MCF 10A (cell line): ENCODE results near the gene MLX. TPM values are rescaled to one million over a fixed set of nuclear protein-coding genes. Genes with fewer than 3 reads are reported as not detected.
A peak's percentile ranks its signal among the peaks of the same experiment; 100 is the strongest.
"Not testable (repeated sequence)": the region's sequence is repeated elsewhere in the genome, so short reads cannot be mapped to it uniquely, and the experiment has no call there.

Source experiments
- BruUV-seq: library from RNA; stranded (reverse); fragments of 400-500 nt; replicated peaks from 2 replicates; lab custom pipeline; 2021; lab: Mats Ljungman, UMichigan
- CTCF ChIA-PET: fragments of 300-600 bp; sonication (Branson Sonifier 250); formaldehyde crosslinking; extraction: SDS; loops from one replicate; lab custom pipeline; 2021; ENCODE audit warnings: antibody characterized with exemption, inconsistent platforms; lab: Yijun Ruan, JAX
- POLR2A ChIA-PET: fragments of 300-600, 350-650 bp; sonication (Branson Sonifier 250); formaldehyde crosslinking; extraction: SDS; loops from one replicate; lab custom pipeline; 2020; ENCODE audit warnings: antibody characterized with exemption, inconsistent platforms; lab: Yijun Ruan, JAX
- DNase-seq: peaks from one replicate; pipeline ENCODE4 v3.0.0-alpha.2; 2018; ENCODE audit not compliant: unreplicated experiment
- H3K27ac Mint-ChIP-seq: one replicate; pipeline ENCODE4 v1.8.0; 2022; ENCODE audit warnings: mild to moderate bottlenecking, low read depth, mixed read lengths; ENCODE audit not compliant: unreplicated experiment
- H3K27me3 Mint-ChIP-seq: one replicate; pipeline ENCODE4 v1.8.0; 2022; ENCODE audit warnings: mixed read lengths; ENCODE audit not compliant: insufficient read depth, unreplicated experiment
- H3K36me3 Mint-ChIP-seq: one replicate; pipeline ENCODE4 v1.8.0; 2022; ENCODE audit warnings: mild to moderate bottlenecking, moderate library complexity, mixed read lengths; ENCODE audit not compliant: insufficient read depth, unreplicated experiment
- H3K4me1 Mint-ChIP-seq: one replicate; pipeline ENCODE4 v1.8.0; 2022; ENCODE audit warnings: mixed read lengths; ENCODE audit not compliant: insufficient read depth, unreplicated experiment
- H3K4me3 Mint-ChIP-seq: one replicate; pipeline ENCODE4 v1.8.0; 2022; ENCODE audit warnings: mild to moderate bottlenecking, moderate library complexity, mixed read lengths; ENCODE audit not compliant: unreplicated experiment
- H3K9me3 Mint-ChIP-seq: one replicate; pipeline ENCODE4 v1.8.0; 2022; ENCODE audit warnings: mixed read lengths; ENCODE audit not compliant: unreplicated experiment
- CTCF ChIP-seq: fragments of 200-600 bp; IDR thresholded peaks from one replicate; pipeline ENCODE4 v1.8.0; 2022; ENCODE audit warnings: antibody characterized with exemption, mild to moderate bottlenecking; ENCODE audit not compliant: unreplicated experiment
- intact Hi-C: fragments of 100-400 bp; cut with micrococcal nuclease; formaldehyde crosslinking; loops from 2 replicates; pipeline ENCODE4 v1.14.1; 2022
- total RNA-seq: library from RNA; stranded (reverse); gene quantifications from 2 replicates; pipeline ENCODE4 v1.2.3, GENCODE V29; 2022

Gene MLX
- total RNA-seq, 1 experiment from 2014 or later = 39.6 TPM

- intact Hi-C loops = loop anchor here (5.0 kb wide), 1 partner anchor 68 kb away; the partner anchor contains the start of gene PLEKHH3
- POLR2A ChIA-PET = interaction anchor here (0.6 to 6.9 kb wide), 38 partner anchors 10 to 1716 kb away, joined by 3 to 158 read pairs (median 6); partner anchors contain the start of genes BECN1, CAVIN1, CCR10 and CNTNAP1
- peak; percentile 34 for TF ChIP-seq CTCF
- H3K4me1 Mint-ChIP-seq = peaks cover 13% of the 10 kb centered on the region
- H3K4me3 Mint-ChIP-seq = peak within 1 kb of the TSS; percentile 99
- no peaks in the 10 kb centered on the region for H3K9me3 Mint-ChIP-seq
- no peaks in the 10 kb centered on the region for H3K27me3 Mint-ChIP-seq
- BruUV-seq = no TSS peak
- CTCF ChIA-PET = interaction anchor here (0.5 to 2.6 kb wide), 11 partner anchors 9 to 724 kb away, joined by 3 to 18 read pairs (median 4); partner anchors contain the start of gene PSMC3IP
- peaks cover 34% of the 10 kb centered on the region for H3K36me3 Mint-ChIP-seq
- H3K27ac Mint-ChIP-seq = peak within 1 kb of the TSS; percentile 91
- DNase-seq = peak; percentile 99
Measured at GRCh38 chr17:42609182-42609813, 42.4 kb downstream of the MLX start, which contains the start of the genes RETREG3 and TUBG1. Gene RETREG3 (minus strand): TSS chr17:42609374. CDS start chr17:42609324, 50 bp downstream. Gene TUBG1 (plus strand): TSS chr17:42609683. CDS start chr17:42609738, 55 bp downstream.

GRCh38 chr17:42609814-42610801 lies 43.2 kb downstream of the MLX start:
- not testable (repeated sequence) for DNase-seq, H3K9me3 Mint-ChIP-seq, H3K4me1 Mint-ChIP-seq, H3K27me3 Mint-ChIP-seq
- intact Hi-C loops = loop anchor here (5.0 kb wide), 1 partner anchor 67 kb away; the partner anchor contains the start of gene PLEKHH3
- H3K4me3 Mint-ChIP-seq = peak overlapping the region; percentile 99
- TSS peak; percentile 45 for BruUV-seq
- CTCF ChIA-PET = interaction anchor here (0.7 to 2.6 kb wide), 7 partner anchors 9 to 75 kb away, joined by 3 to 14 read pairs (median 4); no protein-coding TSS in a partner anchor
- POLR2A ChIA-PET = interaction anchor here (0.7 to 6.9 kb wide), 30 partner anchors 10 to 1716 kb away, joined by 3 to 158 read pairs (median 7); partner anchors contain the start of genes CAVIN1, CCR10, CNTNAP1 and MLX
- H3K27ac Mint-ChIP-seq = peak overlapping the region; percentile 91
- H3K36me3 Mint-ChIP-seq = peaks cover 35% of the 10 kb centered on the region

- CTCF ChIA-PET = interaction anchor here (1.4 to 2.5 kb wide), 2 partner anchors 34 to 63 kb away, joined by 4 to 14 read pairs; no protein-coding TSS in a partner anchor
- no peak overlapping the region for H3K4me3 Mint-ChIP-seq
- no TSS peak for BruUV-seq
Measured at GRCh38 chr17:42612013-42612412, 45.1 kb downstream of the MLX start.

More at GRCh38 chr17:42612013-42612412, 45.1 kb downstream of the MLX start:
- intact Hi-C loops = no loop called here
- Mint-ChIP-seq H3K27ac (peak overlapping the region; percentile 46), H3K36me3 (peaks cover 38% of the 10 kb centered on the region), H3K4me1 (no peaks in the 10 kb centered on the region), H3K27me3 (no peaks in the 10 kb centered on the region), H3K9me3 (no peaks in the 10 kb centered on the region)
- DNase-seq = no peak
- POLR2A ChIA-PET = interaction anchor here (0.9 to 1.7 kb wide), 2 partner anchors 34 to 67 kb away, joined by 3 to 5 read pairs; no protein-coding TSS in a partner anchor
- no peak for TF ChIP-seq CTCF
